NCI-H128 (cell line): Measurements from ENCODE around the gene NUP62CL.
A peak's percentile ranks its signal among the peaks of the same experiment; 100 is the strongest.
"Not testable (repeated sequence)": the region's sequence is repeated elsewhere in the genome, so short reads cannot be mapped to it uniquely, and the experiment has no call there.

Experiments
- DNase-seq: peaks from one replicate; lab custom pipeline; 2025; ENCODE audit not compliant: unreplicated experiment; lab: John Stamatoyannopoulos, UW

Gene NUP62CL

DNA sequence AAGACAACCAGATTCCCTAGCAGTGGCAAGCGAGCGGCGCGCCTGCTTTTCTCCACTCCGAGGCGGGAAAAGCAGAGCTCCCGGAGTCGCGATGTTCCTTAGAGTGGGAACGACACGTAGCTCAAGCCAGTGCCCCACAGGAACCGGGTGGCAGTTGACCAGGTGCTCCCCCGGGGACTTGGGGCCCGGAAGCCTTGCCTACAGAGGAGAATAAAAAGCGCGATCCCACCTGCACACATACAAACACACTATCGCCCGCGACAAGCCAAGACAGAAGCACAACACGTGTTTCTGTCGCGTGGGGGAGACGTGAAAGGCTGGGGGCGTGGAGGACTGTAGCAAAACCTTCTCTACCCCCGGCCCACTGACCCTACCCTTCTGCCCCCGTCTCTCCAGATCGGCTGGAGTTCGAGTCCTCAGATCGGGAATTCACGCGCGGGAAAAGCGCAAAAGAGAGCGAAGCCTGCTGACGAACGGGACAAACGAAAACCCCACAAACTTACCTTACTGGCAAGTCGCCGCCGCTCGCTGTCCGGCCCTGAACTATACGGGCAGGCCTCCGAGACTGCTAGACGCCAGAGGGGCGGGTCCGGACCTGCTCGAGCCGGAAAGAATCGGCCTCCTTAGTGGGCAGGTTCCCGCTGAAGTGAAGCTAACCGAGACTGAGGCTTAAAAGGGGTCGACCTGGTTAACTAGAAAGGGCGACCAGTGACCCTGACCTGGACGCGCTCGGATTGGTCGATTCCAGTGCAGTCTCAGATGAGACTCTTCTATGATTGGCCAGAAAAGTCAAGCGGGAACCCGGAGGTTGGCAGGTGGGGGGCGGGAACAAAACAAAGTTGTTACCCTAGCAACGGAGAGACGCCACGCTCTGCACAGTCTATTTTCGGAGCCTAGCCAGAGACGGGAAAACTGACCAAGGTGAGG lies at the start of gene NUP62CL, which contains the start of gene DNAAF6:
TSS of gene NUP62CL (minus strand) at position 664 of the 927 bp plus-strand sequence. CDS start 31,287 bp downstream, outside the sequence.
TSS of gene DNAAF6 (plus strand) at position 842 of the 927 bp plus-strand sequence. CDS start 6,265 bp downstream, outside the sequence.
- DNase-seq: peak; percentile 18

- DNase-seq: no peak
These were observed 22.2 kb upstream of the NUP62CL start for GRCh38 chrX:107228486-107228819.

GRCh38 chrX:107227780-107228485 lies 21.7 kb upstream of the NUP62CL start:
- DNase-seq: no peak

GRCh38 chrX:107226757-107227156 lies 20.5 kb upstream of the NUP62CL start:
- DNase-seq: no peak

DNA sequence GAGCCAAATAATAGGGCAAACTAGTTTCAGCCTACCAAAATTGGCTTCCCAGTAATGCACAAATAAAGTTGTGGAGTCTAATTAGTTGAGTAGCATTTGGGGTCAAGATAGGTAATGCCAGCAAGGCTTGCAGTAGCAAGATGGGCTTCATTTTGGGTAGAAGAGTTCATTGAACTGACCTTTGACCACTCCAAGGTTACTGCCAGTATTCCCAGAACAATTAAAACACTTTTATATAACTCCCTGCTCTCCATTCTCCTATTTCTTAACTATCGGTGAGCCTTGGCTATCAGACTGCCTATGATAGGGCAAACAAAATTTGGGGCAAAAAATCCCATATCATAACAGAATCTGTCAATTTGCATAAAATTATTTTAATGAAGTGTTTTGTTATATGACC lies 7.2 kb upstream of the NUP62CL start:
- DNase-seq: no peak

DNA sequence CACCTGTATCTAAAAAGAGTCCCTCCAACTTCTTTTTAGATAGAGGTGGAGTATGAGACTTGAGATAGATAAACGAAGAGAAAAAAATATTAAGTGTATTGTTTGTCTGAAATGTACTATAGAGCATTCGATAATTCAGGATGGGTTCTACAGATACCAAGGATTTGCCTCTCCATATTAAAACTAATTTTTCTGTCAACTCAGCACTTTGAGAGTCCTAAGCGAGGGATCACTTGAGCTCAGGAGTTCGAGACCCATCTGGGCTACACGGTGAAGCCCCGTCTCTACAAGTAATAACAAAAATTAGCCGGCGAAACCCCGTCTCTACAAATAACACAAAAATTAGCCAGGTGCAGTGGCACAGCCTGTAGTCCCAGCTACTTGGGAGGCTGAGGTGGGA lies 1.7 kb upstream of the NUP62CL start:
- DNase-seq: no peak

DNA sequence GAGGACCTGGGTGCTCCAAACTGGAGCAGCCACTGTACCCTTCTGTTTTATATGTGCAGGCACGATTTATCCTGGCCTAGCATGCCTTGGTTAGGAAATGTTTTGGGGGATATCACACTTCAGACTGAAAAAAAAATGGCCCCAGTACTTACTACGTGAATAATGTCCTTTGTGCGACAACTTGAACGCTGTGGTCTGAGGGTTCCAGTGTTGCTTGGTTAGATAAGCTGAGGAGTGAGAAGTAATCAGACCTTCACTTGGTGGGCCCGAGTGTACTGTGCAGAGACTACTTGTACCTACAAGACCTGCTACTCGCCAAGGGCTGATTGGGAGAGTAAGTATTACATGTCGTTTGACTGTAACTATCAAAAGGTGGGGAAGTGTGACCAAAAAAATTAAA lies 856 bp upstream of the NUP62CL start:
- no peak for DNase-seq

DNA sequence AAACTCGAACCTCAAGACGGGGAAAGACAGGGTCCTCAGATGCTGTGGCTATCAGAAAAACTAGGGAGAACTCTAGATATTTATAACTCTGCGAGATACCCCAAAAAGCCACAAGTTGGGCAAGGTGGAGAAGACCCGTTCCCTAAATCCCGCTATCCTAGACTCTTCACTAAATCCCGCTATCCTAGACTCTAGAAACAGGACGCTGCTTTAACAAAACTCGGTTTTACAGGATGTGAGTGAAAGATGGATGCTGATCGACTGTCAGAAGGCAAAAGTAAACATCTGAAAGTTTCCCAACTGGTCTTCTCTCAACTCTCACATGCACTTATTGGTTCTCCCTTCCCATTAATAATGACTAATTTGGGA lies 448 bp upstream of the NUP62CL start:
- no peak for DNase-seq

DNA sequence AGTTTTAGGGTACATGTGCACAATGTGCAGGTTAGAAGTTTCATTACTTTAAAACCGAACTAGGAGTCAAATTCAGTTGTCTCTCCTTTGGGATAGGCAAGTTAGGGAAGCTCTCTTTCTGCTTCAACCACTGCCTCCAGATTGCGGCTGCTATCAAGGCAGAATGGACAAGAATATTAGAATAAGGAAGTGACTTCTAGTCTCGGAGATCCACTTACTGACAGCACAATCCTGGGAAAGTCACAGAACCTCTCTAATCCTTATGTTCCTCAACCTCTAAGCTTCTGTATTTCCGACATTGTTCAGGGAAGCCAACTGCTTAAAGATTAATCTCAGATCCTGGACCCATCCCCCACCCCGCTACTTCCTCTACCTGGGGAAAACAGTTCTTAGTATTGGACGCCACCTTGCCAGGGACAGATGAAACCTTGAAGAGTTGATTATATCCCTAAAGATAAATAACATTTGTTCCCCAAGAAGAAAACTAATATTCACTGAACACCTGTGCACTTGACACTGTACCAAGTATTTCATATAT lies 2.1 kb downstream of the NUP62CL start:
- no peak for DNase-seq

DNA sequence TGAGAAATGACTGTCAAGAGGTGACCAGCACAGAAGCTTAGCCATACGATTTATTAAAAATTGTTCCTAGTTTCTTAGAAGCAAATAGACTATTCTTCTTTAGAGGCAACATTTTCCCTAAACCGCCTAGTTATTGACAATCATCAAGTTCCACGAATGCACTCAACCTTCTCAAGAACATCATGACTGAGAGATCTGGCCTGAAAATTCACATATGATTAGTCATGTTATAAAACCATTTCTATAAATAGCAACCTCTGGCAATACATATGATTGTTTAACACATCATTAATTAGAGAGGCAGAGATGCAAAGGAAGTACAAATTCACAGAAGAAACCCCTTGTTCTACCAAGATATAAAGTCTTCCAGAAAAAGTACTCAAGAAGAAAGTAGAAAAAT lies 6.7 kb downstream of the NUP62CL start:
- no peak for DNase-seq

DNA sequence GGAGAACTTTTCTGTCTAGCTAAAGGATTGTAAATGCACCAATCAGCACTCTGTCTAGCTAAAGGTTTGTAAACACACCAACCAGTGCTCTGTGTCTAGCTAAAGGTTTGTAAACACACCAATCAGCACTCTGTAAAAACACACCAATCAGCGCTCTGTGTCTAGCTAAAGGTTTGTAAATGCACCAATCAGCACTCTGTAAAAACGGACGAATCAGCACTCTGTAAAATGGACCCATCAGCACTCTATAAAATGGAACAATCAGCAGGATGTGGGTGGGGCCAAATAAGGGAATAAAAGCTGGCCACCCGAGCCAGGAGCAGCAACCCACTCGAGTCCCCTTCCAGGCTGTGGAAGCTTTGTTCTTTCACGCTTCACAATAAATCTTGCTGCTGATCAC lies 8.2 kb downstream of the NUP62CL start:
- DNase-seq: not testable (repeated sequence)

GRCh38 chrX:107197319-107197718 lies 8.9 kb downstream of the NUP62CL start:
- no peak for DNase-seq

GRCh38 chrX:107171369-107172102 lies 34.7 kb downstream of the NUP62CL start:
- no peak for DNase-seq

GRCh38 chrX:107168712-107169111 lies 37.5 kb downstream of the NUP62CL start:
- no peak for DNase-seq

DNA sequence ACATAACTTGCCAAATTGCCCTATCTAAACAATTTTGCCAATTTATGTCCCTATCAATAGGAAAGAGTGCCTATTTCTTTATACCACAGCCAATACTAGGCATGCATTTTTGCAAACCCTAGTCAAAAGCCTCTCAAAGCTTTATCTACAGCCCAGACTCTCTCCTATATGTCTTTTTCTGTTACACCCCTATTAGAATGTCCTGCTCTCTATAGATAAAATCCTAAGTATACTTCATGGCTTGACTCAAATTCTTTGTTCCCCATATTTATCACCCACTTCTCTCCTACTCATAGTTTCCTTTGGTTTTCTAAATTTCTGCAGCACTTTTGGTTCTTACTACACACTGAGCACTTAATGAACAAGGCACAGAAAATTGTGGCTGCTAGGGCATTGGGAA lies 38.0 kb downstream of the NUP62CL start:
- DNase-seq: no peak

DNA sequence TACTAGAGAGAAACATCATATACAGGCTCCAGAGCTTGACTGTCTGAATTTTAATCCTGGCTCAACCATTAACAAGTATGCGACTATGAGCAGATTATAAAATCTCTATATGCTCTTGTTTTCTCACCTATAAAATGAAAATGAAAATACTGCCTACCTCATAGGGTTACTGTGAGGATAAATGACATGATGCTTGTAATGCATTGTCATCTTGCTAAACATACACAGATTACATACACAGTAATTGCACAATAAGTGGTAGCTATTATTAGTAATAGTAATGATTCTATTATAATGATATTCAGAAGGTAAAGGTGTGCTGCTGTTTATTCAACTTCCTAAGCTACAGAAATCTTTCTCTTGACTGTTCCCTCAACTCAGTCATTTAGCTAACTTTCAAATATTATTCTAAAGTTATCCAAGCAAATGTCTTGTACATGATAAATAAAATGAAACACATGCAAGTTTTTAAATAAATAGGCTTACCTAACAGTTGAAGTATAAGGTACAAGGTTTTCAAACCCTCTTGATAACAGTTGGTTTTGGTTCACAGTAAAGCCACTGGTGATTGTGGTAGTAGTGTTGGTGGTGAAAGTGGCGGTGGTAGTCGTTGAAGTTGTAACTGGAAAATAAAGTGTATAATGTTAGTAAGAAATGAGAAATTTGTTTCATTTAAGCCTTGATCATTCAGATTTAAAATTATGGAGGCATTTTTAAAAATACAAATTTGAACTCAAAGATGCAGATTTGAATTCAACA lies 38.9 kb downstream of the NUP62CL start:
- no peak for DNase-seq

GRCh38 chrX:107157618-107158017 lies 48.6 kb downstream of the NUP62CL start:
- DNase-seq: not testable (repeated sequence)

DNA sequence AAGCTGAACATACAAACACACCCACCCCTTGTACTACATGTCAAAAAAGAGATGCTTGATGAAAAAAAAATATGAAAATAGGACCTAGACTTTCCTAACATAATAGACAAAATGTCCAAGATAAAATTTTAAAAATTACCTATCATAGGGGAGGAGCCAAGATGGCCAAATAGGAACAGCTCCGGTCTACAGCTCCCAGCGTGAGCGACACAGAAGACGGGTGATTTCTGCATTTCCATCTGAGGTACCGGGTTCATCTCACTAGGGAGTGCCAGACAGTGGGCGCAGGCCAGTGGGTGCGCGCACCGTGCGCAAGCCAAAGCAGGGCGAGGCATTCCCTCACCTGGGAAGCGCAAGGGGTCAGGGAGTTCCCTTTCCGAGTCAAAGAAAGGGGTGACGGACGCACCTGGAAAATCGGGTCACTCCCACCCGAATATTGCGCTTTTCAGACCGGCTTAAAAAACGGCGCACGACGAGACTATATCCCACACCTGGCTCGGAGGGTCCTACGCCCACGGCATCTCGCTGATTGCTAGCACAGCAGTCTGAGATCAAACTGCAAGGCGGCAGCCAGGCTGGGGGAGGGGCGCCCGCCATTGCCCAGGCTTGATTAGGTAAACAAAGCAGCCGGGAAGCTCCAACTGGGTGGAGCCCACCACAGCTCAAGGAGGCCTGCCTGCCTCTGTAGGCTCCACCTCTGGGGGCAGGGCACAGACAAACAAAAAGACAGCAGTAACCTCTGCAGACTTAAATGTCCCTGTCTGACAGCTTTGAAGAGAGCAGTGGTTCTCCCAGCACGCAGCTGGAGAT lies 50.4 kb downstream of the NUP62CL start:
- DNase-seq: not testable (repeated sequence)

- no peak for DNase-seq
These were observed 51.2 kb downstream of the NUP62CL start for GRCh38 chrX:107154787-107155620.
